ENCODE results near the gene MCCC1.

MCCC1 gene

DNA sequence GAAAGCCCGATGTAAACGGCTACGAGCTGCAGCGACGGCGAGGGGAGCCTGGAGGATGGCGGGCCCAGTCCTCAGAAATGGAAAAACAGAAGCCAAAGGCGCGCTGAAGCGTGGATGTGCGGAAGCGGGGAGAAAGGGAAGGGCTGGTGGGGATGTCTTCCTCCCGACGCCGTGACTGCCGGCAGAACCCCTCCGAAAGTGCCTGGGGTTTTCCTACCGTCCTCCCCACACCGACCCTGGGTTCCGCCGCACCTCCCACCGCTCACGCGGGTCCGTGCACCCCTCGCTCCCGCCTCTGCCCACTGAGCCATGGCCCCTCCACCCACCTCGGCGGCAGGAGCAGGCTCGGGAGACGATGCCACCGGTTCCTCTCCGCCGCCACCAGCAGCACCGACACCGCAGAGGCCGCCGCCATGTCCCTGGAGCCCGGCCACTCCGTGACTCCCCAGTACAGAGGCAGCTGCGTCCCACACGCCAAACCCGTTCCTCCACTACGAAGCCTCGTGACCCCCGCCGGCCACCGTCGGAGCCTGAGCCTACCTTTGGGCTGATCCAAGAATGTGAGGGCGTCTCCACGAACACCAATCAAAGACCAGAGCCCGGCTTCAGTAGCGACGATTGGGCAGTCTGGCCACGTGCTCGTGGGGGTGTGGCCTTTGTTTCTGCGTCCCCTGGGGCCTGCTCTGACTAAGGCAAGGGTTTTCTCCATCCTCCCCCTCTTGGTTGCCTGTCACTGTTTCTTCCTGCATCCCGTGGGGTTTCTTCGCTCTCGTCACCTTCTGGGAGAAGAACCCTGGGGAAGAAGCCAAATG lies at the start of gene MCCC1:
Gene MCCC1 (minus strand): TSS at position 471 of the 812 bp plus-strand sequence. CDS start 56 bp downstream, at position 415.
- TF ChIP-seq, protein P1, sequence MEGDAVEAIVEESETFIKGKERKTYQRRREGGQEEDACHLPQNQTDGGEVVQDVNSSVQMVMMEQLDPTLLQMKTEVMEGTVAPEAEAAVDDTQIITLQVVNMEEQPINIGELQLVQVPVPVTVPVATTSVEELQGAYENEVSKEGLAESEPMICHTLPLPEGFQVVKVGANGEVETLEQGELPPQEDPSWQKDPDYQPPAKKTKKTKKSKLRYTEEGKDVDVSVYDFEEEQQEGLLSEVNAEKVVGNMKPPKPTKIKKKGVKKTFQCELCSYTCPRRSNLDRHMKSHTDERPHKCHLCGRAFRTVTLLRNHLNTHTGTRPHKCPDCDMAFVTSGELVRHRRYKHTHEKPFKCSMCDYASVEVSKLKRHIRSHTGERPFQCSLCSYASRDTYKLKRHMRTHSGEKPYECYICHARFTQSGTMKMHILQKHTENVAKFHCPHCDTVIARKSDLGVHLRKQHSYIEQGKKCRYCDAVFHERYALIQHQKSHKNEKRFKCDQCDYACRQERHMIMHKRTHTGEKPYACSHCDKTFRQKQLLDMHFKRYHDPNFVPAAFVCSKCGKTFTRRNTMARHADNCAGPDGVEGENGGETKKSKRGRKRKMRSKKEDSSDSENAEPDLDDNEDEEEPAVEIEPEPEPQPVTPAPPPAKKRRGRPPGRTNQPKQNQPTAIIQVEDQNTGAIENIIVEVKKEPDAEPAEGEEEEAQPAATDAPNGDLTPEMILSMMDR (IDR thresholded peaks at IDR 0.05): no peak
- peak; percentile 99 for DNase-seq (ENCODE audit: low spot score)
- Histone ChIP-seq H3K27ac (peak within 1 kb of the TSS; percentile 88 to 95), H3K4me3 (peak within 1 kb of the TSS; percentile 90)

DNA sequence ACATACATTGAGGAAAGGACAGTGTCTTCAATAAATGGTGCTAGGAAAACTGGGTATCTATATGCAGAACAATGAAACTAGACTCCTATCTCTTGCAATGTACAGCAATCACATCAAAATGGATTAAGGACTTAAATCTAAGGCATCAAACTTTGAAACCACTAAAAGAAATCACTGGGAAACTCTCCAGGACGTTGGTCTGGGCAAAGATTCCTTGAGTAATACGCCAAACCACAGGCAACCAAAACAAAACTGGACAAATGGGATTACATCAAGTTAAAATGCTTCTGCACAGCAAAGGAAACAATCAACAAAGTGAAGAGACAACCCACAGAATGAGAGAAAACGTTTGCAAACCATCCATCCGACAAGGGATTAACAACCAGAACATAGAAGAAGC lies 48.8 kb upstream of the MCCC1 start:
- no peak overlapping the region for H3K27ac ChIP-seq
- TF ChIP-seq, protein P1 (IDR thresholded peaks at IDR 0.05): no peak
- H3K4me3 ChIP-seq: no peak overlapping the region
- no peak for DNase-seq (ENCODE audit: low spot score)

DNA sequence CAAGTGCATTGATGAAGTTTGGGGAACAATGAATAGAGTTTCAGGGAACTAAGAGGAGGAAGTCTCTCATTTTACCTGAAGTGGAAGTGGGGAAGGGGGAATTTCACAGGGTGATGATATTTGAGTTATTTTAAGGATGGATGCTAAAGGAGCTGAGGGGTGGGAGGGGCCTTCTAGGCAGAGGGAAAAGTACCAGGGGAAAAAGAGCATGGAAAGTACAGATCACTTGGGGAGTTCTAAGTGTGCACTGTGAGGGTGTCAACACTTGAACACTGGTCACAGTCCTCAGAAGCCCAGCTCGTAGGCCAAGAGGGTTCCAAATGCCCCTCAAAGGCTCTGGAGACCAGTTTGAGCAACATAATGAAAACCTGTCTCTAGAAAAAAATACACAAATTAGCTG lies 45.1 kb upstream of the MCCC1 start:
- Histone ChIP-seq H3K27ac (no peak overlapping the region), H3K4me3 (no peak overlapping the region)
- no peak for DNase-seq (ENCODE audit: low spot score)
- TF ChIP-seq, protein P1 (IDR thresholded peaks at IDR 0.05): no peak

DNA sequence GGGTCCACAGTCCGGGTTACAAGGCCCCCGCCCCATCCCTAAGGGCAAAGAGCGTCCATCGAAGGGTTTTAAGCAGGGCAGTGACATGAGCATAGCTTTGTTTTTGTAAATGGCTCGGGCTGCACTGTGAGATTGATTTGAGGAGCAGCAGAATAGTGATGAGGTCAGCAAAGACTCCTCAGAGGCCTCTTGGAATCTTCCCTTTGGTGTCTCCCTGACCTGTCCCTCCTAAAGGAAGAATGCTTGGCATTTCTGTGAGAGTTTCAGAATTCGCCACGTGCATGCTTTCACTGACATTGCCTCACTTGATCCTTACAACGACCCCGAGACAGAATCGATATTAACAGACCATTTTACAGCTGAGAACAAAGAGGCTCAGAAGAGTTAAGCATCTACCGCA lies 42.9 kb upstream of the MCCC1 start:
- Histone ChIP-seq H3K4me3 (no peak overlapping the region), H3K27ac (no peak overlapping the region)
- TF ChIP-seq, protein P1 (IDR thresholded peaks at IDR 0.05): no peak
- no peak for DNase-seq (ENCODE audit: low spot score)

DNA sequence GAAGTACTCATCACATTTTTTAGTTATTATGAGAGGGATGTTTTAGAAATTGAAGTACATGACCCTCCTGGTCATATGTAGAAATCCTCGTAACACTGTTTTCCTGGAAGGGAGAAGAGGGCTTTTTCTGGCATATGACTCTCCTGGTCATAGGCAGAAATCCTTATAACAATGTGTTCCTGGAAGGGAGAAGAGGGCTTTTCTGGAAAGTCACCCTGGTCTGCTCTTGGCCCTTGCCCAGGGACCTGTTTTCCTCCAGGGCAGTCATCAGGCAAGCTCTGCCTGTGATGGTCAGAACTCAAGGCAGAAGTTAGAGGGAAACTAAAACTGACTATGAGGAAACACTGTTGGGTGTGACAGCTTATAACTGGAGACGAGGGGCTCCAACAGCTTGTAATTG lies 35.5 kb upstream of the MCCC1 start:
- DNase-seq (ENCODE audit: low spot score): no peak
- H3K27ac ChIP-seq: no peak overlapping the region
- TF ChIP-seq, protein P1 (IDR thresholded peaks at IDR 0.05): no peak
- H3K4me3 ChIP-seq: no peak overlapping the region

DNA sequence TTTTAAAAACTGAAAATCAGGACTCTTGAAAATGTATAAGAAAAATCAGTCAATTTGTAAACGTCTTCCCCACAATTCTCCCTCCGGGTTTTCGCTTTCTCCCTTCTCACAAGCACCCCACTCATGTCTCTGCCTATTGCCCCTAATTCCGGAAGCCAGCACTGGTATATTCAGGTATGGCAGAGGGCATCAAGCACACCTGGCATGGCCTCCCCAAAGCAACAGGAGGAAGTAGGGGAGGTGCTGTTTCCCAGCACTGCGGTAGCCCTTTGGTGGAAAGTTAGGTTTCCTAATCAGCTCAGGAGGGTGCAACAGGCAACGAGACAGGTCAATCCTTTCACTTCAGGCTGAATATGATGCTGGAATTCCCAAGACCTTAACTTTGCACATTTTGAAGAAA lies 33.1 kb upstream of the MCCC1 start:
- TF ChIP-seq, protein P1 (IDR thresholded peaks at IDR 0.05): no peak
- Histone ChIP-seq H3K4me3 (no peak overlapping the region), H3K27ac (no peak overlapping the region)
- no peak for DNase-seq (ENCODE audit: low spot score)

DNA sequence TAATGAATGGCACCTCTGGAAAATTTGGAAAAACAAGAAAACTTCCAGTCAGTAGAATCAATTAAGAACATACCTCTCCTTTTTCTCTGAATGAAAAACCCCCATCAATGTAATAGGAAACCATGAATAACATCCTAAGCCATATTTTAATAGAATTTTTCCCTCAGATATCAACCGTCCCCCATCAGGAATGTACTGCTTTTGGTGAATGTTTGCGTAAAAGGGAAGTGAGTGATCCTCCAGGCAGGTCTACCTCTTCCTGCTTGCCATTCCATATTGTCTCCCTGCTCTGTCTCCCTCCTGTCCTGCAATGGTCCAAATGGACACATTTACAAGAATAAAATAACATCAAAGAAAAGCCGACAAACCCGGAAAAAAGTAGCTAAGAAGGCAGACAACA lies 32.4 kb upstream of the MCCC1 start:
- no peak for DNase-seq (ENCODE audit: low spot score)
- TF ChIP-seq, protein P1 (IDR thresholded peaks at IDR 0.05): no peak
- Histone ChIP-seq H3K4me3 (no peak overlapping the region), H3K27ac (no peak overlapping the region)

Data from coronary artery (tissue), 2 donors.